DND-41 (cell line): Measurements from ENCODE around the gene CHAD.

Source experiments
- ATAC-seq: fragments of 200-7000 bp; cut with Tn5 transposase; 3 replicates; pipeline ENCODE4 v1.9.1; 2021; ENCODE audit warnings: low read depth; ENCODE audit not compliant: insufficient read depth
- DNase-seq: peaks from one replicate; pipeline ENCODE4 v3.0.0-alpha.2; 2020
- H2AFZ ChIP-seq: 2 replicates; pipeline ENCODE4 v1.6.0; 2012; ENCODE audit warnings: low read depth, low read length
- H3K27ac ChIP-seq: 2 replicates; pipeline ENCODE4 v1.5.1; 2012; ENCODE audit warnings: low read length, inconsistent platforms
- H3K27me3 ChIP-seq: fragments of 200-600 bp; sonication (generic); 2 replicates; pipeline ENCODE4 v1.6.0; 2012; ENCODE audit warnings: low read length, mild to moderate bottlenecking, inconsistent platforms; ENCODE audit not compliant: insufficient read depth, poor library complexity
- H3K36me3 ChIP-seq: 2 replicates; pipeline ENCODE4 v1.5.1; 2012; ENCODE audit warnings: low read length, inconsistent platforms; ENCODE audit not compliant: insufficient read depth
- H3K4me1 ChIP-seq: 2 replicates; pipeline ENCODE4 v1.5.1; 2012; ENCODE audit warnings: mild to moderate bottlenecking, low read length; ENCODE audit not compliant: insufficient read depth
- H3K4me2 ChIP-seq: 2 replicates; pipeline ENCODE4 v1.6.0; 2012; ENCODE audit warnings: mild to moderate bottlenecking, moderate library complexity, low read length, inconsistent platforms; ENCODE audit not compliant: insufficient read depth
- H3K4me3 ChIP-seq, 2 experiments: fragments of 200-600 bp in 1 of 2; shearing (Covaris generic) in 1 of 2; 2 replicates each; pipeline ENCODE4 v1.5.1; 2012 to 2016; ENCODE audit warnings: inconsistent platforms in 2 of 2, low read length in 2 of 2, mild to moderate bottlenecking in 2 of 2, low read depth in 1 of 2, moderate library complexity in 1 of 2
- H3K79me2 ChIP-seq: 2 replicates; pipeline ENCODE4 v1.6.0; 2012; ENCODE audit warnings: low read length, inconsistent platforms; ENCODE audit not compliant: insufficient read depth
- H3K9ac ChIP-seq: 2 replicates; pipeline ENCODE4 v1.6.0; 2012; ENCODE audit warnings: low read depth, mild to moderate bottlenecking, inconsistent platforms, low read length, moderate library complexity
- H3K9me3 ChIP-seq: 2 replicates; pipeline ENCODE4 v1.5.1; 2012; ENCODE audit warnings: low read length, moderate library complexity, mild to moderate bottlenecking, inconsistent platforms; ENCODE audit not compliant: insufficient read depth, severe bottlenecking
- H4K20me1 ChIP-seq: 2 replicates; pipeline ENCODE4 v1.6.0; 2012; ENCODE audit warnings: low read length; ENCODE audit not compliant: insufficient read depth
- EZH2 ChIP-seq: IDR thresholded peaks from 3 replicates; pipeline ENCODE4 v1.6.1; 2012; ENCODE audit warnings: borderline replicate concordance, low read depth, mild to moderate bottlenecking, moderate library complexity, low read length, inconsistent platforms; ENCODE audit not compliant: severe bottlenecking
- TF ChIP-seq, protein P1 (sequence below): IDR thresholded peaks from 2 replicates; pipeline ENCODE4 v1.5.1; 2012; ENCODE audit warnings: borderline replicate concordance, low read length, moderate library complexity, mild to moderate bottlenecking; ENCODE audit not compliant: poor library complexity, severe bottlenecking; ENCODE audit errors: extremely low read depth

Gene CHAD

DNA sequence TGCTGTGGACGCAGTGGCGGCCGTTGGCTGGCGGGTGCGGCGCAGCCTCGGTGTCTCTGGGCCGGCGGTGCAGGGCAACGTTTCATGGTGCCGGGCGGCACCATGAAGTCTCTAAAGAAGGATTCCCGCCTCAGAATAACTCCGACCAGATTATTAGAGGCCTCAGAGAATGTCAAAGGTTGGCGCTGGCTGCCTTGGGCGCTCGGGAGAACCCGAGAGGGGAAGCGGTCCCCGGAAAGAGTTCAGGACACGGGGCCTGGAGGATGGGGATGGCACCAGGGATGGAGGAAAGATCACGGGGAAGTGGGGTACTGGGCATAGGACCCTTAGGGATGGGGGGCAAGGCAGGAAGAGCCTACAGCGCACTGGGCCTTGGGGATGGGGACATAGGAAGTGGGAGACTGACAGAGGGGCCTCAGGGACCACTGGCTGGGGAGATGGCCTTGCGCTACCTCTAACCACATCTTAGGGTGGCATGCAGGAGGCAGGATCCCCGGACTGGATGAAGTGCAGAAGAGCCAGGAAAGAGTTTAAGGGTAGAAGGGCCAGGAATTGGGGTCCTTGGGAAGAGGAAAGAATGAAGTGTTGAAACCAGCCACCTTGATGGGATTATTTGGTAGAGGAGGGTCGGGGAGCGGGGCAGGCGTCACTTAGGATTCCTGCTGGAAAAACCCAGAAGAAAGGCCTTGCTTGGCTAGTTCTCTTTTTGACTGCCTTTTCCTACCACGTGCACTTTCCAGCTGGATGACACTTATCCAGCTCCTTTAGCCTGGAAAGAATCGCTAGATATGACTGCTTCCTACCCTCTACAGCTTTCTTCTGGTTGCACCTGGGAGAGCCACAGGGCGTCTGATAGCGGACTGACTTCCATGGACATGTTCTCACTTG, 40.1 kb upstream of the CHAD start:
- no peak for ATAC-seq

DNA sequence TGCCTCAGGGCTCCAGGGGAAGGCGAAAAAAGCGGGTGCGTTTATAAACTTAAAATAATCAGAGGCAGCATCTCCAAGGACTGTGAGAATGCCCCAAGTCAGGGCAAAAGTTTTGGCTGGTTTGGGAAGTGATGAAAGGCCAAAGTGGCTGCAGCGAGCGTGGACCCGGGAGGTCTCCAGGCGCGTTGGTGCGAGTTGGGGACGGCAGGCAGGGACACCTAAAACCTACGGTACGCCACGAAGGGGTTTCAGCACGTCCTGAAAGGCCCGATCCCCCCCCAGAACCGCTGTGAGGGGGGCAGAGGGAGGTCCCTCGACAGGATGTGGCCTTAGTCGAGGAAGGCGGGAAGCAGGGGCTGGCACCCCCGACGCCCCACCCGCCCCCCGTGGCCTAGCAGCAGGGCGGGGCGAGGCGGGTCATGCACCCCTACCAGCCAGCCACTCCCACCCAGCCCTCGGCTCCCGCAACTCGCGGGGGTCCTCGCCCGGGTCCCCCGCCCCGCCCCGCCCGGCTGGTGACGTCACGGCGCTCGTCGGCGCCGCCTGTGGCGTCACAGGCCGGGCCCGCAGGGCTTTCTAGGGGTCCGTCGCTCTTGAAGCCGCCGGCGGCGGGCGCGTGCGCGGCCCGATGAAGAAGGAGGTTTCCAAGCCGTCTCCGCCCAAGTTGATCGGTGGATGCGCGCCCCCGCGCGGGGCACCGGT, 39.3 kb upstream of the CHAD start, which contains the start of gene MYCBPAP:
Gene MYCBPAP (plus strand): TSS at position 569 of the 702 bp plus-strand sequence. CDS start 236 bp downstream, outside the sequence.
- Histone ChIP-seq H3K27me3 (peaks cover 10% of the 10 kb centered on the region), H3K4me3 (peak within 1 kb of the TSS; percentile 42 to 79)
- peak; percentile 78 for DNase-seq

More for the DNA sequence above, 40.1 kb upstream of the CHAD start:
- peak overlapping the region; percentile 72 for H3K9ac ChIP-seq
- no peak for DNase-seq
- peaks cover 8% of the 10 kb centered on the region for H3K27me3 ChIP-seq
- H2AFZ ChIP-seq, result peak overlapping the region; percentile 73
- no peaks in the 10 kb centered on the region for H3K36me3 ChIP-seq
- H3K9me3 ChIP-seq, result no peaks in the 10 kb centered on the region
- peak overlapping the region; percentile 69 for H3K27ac ChIP-seq
- peak overlapping the region; percentile 42 to 79 for H3K4me3 ChIP-seq
- H4K20me1 ChIP-seq, result no peaks in the 10 kb centered on the region
- peak overlapping the region; percentile 71 for H3K4me2 ChIP-seq
- peaks cover 33% of the 10 kb centered on the region for H3K4me1 ChIP-seq
- no peaks in the 10 kb centered on the region for H3K79me2 ChIP-seq
- TF ChIP-seq, protein P1, sequence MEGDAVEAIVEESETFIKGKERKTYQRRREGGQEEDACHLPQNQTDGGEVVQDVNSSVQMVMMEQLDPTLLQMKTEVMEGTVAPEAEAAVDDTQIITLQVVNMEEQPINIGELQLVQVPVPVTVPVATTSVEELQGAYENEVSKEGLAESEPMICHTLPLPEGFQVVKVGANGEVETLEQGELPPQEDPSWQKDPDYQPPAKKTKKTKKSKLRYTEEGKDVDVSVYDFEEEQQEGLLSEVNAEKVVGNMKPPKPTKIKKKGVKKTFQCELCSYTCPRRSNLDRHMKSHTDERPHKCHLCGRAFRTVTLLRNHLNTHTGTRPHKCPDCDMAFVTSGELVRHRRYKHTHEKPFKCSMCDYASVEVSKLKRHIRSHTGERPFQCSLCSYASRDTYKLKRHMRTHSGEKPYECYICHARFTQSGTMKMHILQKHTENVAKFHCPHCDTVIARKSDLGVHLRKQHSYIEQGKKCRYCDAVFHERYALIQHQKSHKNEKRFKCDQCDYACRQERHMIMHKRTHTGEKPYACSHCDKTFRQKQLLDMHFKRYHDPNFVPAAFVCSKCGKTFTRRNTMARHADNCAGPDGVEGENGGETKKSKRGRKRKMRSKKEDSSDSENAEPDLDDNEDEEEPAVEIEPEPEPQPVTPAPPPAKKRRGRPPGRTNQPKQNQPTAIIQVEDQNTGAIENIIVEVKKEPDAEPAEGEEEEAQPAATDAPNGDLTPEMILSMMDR, result peak; percentile 20
- no peak for TF ChIP-seq EZH2

DNA sequence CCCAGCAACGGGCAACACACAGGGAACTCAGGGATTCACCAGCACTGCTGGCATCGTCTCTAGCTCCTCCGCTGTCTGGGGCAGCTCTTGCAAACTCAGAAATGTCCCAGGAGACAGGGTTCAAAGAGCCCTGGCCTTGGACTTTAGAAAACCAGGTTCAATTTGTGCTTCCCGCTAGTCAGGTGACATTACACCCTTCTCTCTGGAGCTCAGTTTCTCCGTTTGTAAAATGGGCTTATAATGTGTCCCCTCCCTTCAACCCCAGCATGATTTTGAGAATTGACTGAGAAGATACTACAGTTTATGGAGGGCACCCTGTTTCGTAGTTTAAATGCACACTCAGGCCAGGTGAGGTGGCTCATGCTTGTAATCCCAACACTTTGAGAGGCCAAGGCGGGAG, 37.6 kb upstream of the CHAD start:
- Histone ChIP-seq H3K36me3 (no peaks in the 10 kb centered on the region), H4K20me1 (no peaks in the 10 kb centered on the region), H2AFZ (no peak overlapping the region), H3K4me1 (peaks cover 33% of the 10 kb centered on the region), H3K4me2 (no peak overlapping the region), H3K79me2 (no peaks in the 10 kb centered on the region), H3K9ac (no peak overlapping the region), H3K4me3 (no peak overlapping the region), H3K9me3 (no peaks in the 10 kb centered on the region), H3K27me3 (peaks cover 10% of the 10 kb centered on the region), H3K27ac (no peak overlapping the region)
- ATAC-seq, result no peak
- DNase-seq, result no peak
- TF ChIP-seq, protein P1, result no peak
- TF ChIP-seq EZH2, result no peak

More for the DNA sequence above, 39.3 kb upstream of the CHAD start, which contains the start of gene MYCBPAP:
- no peaks in the 10 kb centered on the region for H3K79me2 ChIP-seq
- peak within 1 kb of the TSS; percentile 71 for H3K4me2 ChIP-seq
- TF ChIP-seq EZH2, result no peak
- TF ChIP-seq, protein P1, result no peak
- no peaks in the 10 kb centered on the region for H3K36me3 ChIP-seq
- peaks cover 33% of the 10 kb centered on the region for H3K4me1 ChIP-seq
- no peaks in the 10 kb centered on the region for H3K9me3 ChIP-seq
- peak; percentile 71 for ATAC-seq
- H3K9ac ChIP-seq, result peak within 1 kb of the TSS; percentile 72
- peak within 1 kb of the TSS; percentile 69 for H3K27ac ChIP-seq
- H4K20me1 ChIP-seq, result no peaks in the 10 kb centered on the region
- H2AFZ ChIP-seq, result peak within 1 kb of the TSS; percentile 73
